Glutamatergic neuron (in vitro differentiated cells): ENCODE data around the gene OR2V1. TPM values are rescaled to one million over a fixed set of nuclear protein-coding genes. Genes with fewer than 3 reads are reported as not detected.
"Not testable (repeated sequence)": the region's sequence is repeated elsewhere in the genome, so short reads cannot be mapped to it uniquely, and the experiment has no call there.

Experiments used
- DNase-seq: peaks from one replicate; pipeline ENCODE4 v3.0.0; 2022
- H3K27ac Mint-ChIP-seq: one replicate; pipeline ENCODE4 v1.8.0; 2020; ENCODE audit warnings: mild to moderate bottlenecking, mixed read lengths, inconsistent platforms; ENCODE audit not compliant: unreplicated experiment
- H3K27me3 Mint-ChIP-seq: one replicate; pipeline ENCODE4 v1.8.0; 2020; ENCODE audit warnings: mild to moderate bottlenecking, moderate library complexity, mixed read lengths, inconsistent platforms; ENCODE audit not compliant: unreplicated experiment
- H3K36me3 Mint-ChIP-seq: one replicate; pipeline ENCODE4 v1.8.0; 2020; ENCODE audit warnings: mild to moderate bottlenecking, mixed read lengths, inconsistent platforms; ENCODE audit not compliant: unreplicated experiment
- H3K4me1 Mint-ChIP-seq: one replicate; pipeline ENCODE4 v1.8.0; 2020; ENCODE audit warnings: mild to moderate bottlenecking, low read depth, mixed read lengths, inconsistent platforms; ENCODE audit not compliant: unreplicated experiment
- H3K4me3 Mint-ChIP-seq: one replicate; pipeline ENCODE4 v1.8.0; 2020; ENCODE audit warnings: mild to moderate bottlenecking, mixed read lengths, inconsistent platforms; ENCODE audit not compliant: unreplicated experiment
- H3K9me3 Mint-ChIP-seq: one replicate; pipeline ENCODE4 v1.8.0; 2020; ENCODE audit warnings: mild to moderate bottlenecking, moderate library complexity, mixed read lengths, inconsistent platforms; ENCODE audit not compliant: unreplicated experiment
- CTCF ChIP-seq: fragments of 200-600 bp; sonication (generic); IDR thresholded peaks from one replicate; pipeline ENCODE4 v1.5.0; 2021; ENCODE audit not compliant: partially characterized antibody, unreplicated experiment
- total RNA-seq: library from RNA; stranded (reverse); fragmentation: NEBNext Ultra II Directional; extraction: Animal tissue kit (Norgen Biotek cat#: 25700); gene quantifications from one replicate; pipeline ENCODE4 v1.2.1, GENCODE V29; 2021; ENCODE audit not compliant: unreplicated experiment

Gene OR2V1
- total RNA-seq, 1 donor from 2014 or later: not detected

GRCh38 chr5:181171782-181172181 is 40.8 kb upstream of the OR2V1 start:
- Mint-ChIP-seq H3K4me3 (no peak overlapping the region), H3K27me3 (peaks cover 25% of the 10 kb centered on the region), H3K27ac (no peak overlapping the region), H3K36me3 (peaks cover 4% of the 10 kb centered on the region), H3K9me3 (peaks cover 14% of the 10 kb centered on the region), H3K4me1 (peaks cover 9% of the 10 kb centered on the region)
- no peak for TF ChIP-seq CTCF
- no peak for DNase-seq

GRCh38 chr5:181170996-181171395 is 40.0 kb upstream of the OR2V1 start:
- TF ChIP-seq CTCF: no peak
- no peak for DNase-seq
- Mint-ChIP-seq H3K27ac (no peak overlapping the region), H3K9me3 (peaks cover 14% of the 10 kb centered on the region), H3K4me3 (peak overlapping the region; percentile 82), H3K36me3 (peaks cover 4% of the 10 kb centered on the region), H3K27me3 (peaks cover 25% of the 10 kb centered on the region), H3K4me1 (peaks cover 9% of the 10 kb centered on the region)

- no peak for DNase-seq
- Mint-ChIP-seq H3K27ac (no peak overlapping the region), H3K9me3 (peaks cover 14% of the 10 kb centered on the region), H3K36me3 (peaks cover 4% of the 10 kb centered on the region), H3K4me3 (peak overlapping the region; percentile 82), H3K4me1 (peaks cover 9% of the 10 kb centered on the region), H3K27me3 (peaks cover 27% of the 10 kb centered on the region)
- no peak for TF ChIP-seq CTCF
Measured at GRCh38 chr5:181170237-181170825, 39.4 kb upstream of the OR2V1 start.

- peak; percentile 79 for DNase-seq
- H3K9me3 Mint-ChIP-seq: peaks cover 14% of the 10 kb centered on the region
- not testable (repeated sequence) for H3K36me3 Mint-ChIP-seq, H3K4me1 Mint-ChIP-seq, H3K27ac Mint-ChIP-seq
- peak overlapping the region; percentile 82 for H3K4me3 Mint-ChIP-seq
- H3K27me3 Mint-ChIP-seq: peaks cover 27% of the 10 kb centered on the region
Measured at GRCh38 chr5:181169459-181170236, 38.7 kb upstream of the OR2V1 start.

GRCh38 chr5:181168595-181169118 is 37.7 kb upstream of the OR2V1 start:
- no peak overlapping the region for H3K27ac Mint-ChIP-seq
- DNase-seq: no peak
- no peak for TF ChIP-seq CTCF
- H3K27me3 Mint-ChIP-seq: peaks cover 25% of the 10 kb centered on the region
- H3K4me1 Mint-ChIP-seq: peaks cover 9% of the 10 kb centered on the region
- peaks cover 4% of the 10 kb centered on the region for H3K36me3 Mint-ChIP-seq
- H3K4me3 Mint-ChIP-seq: peak overlapping the region; percentile 57
- H3K9me3 Mint-ChIP-seq: peaks cover 18% of the 10 kb centered on the region
